Lower leg skin (tissue), 4 donors: ENCODE data around the gene CSPG4. TPM values are rescaled to one million over a fixed set of nuclear protein-coding genes. Genes with fewer than 3 reads are reported as not detected.

Source experiments
- DNase-seq, 2 donors: peaks; one replicate each; pipeline ENCODE4 v3.0.0-alpha.2; 2019; ENCODE audit warnings: low spot score in 2 of 2
- H3K4me3 ChIP-seq: fragments of 200-600 bp; sonication (generic); 2 replicates; pipeline ENCODE4 v1.5.1; 2017; ENCODE audit warnings: mild to moderate bottlenecking, low read depth; ENCODE audit not compliant: poor library complexity, severe bottlenecking
- CTCF ChIP-seq, 3 donors: fragments of 450-650 bp; IDR thresholded peaks; one replicate each; pipeline ENCODE4 v1.5.1; 2016; ENCODE audit warnings: antibody characterized with exemption in 3 of 3, mild to moderate bottlenecking in 3 of 3, moderate library complexity in 2 of 3
- POLR2A ChIP-seq, 2 donors: fragments of 450-650 bp; IDR thresholded peaks; one replicate each; pipeline ENCODE4 v1.6.1; 2016 to 2017; ENCODE audit warnings: antibody characterized with exemption in 2 of 2, mild to moderate bottlenecking in 1 of 2, moderate library complexity in 1 of 2
- WGBS, 2 donors: methylation state at CpG; one replicate each; pipeline ENCODE4 v1.1.5; 2018; 5-methylcytosine and 5-hydroxymethylcytosine counted together
- intact Hi-C: fragments of 100-400 bp; cut with DNase I; formaldehyde crosslinking; loops from one replicate; pipeline ENCODE4 v1.15.0; 2023; ENCODE audit warnings: low total_unique reads
- total RNA-seq, 4 donors: library from RNA; depleted of rRNA; stranded (reverse); fragments of >200 nt; gene quantifications; one replicate each; pipeline ENCODE4 v1.1.0, GENCODE V29; 2016

Gene CSPG4
- total RNA-seq, 4 donors from 2014 or later: 9.1 to 28.7 (median 10.5) TPM

- DNase-seq: no peak
- intact Hi-C loops: no loop called here
- TF ChIP-seq POLR2A (IDR thresholded peaks at IDR 0.05) (no peak), CTCF (IDR thresholded peaks at IDR 0.05) (no peak)
- 89 to 95% methylated on average over 25 to 30 of the region's 30 CpGs for WGBS, 2 donors
- H3K4me3 ChIP-seq: no peak overlapping the region
Observed at GRCh38 chr15:75676688-75677464, 35.8 kb downstream of the CSPG4 start.

DNA sequence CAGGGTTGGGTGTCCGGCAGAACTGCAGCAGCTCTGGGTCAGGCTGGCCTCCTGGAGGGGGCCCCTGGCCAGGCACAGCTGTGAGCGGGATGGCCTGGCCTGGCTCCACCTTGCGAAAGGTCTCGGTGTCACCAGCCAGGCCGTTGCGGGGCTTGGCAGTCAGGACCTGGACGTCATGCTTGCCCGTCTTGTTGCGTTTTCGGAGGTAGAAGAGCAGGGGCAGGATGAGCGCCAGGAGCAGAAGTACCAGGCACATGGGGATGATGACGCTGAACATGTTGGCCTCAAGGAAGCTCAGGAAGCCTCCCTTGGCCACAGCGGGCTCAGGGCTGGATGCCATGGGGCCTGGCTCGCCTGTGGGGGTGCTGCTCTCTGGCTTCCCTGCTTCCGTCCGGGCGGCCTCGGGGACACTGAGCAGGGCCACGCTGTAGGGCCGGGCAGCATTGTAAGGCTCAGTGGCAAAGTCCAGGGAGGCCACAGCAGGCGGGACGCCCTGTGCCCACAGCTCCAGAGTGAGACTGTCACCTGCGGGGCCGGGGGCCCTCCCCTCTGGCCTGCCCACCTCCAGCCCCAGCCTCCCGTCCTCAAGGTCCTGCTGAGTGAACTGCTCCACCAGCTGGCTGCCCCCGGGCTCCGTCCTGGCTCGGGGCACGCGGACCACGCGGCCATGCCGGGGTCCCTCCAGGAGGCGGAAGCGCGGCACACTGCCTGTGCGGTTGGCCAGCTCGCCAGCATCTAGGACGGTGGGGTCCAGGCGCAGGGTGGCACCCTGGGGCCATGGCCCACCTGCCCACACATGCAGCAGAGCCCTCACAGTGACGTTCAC is 36.9 kb downstream of the CSPG4 start:
- 80 to 85% methylated on average over 35 to 41 of the region's 41 CpGs for WGBS, 2 donors
- no peak for DNase-seq
- intact Hi-C loops: no loop called here

GRCh38 chr15:75674366-75674765 is 38.3 kb downstream of the CSPG4 start:
- intact Hi-C loops: no loop called here
- no peak for TF ChIP-seq POLR2A (IDR thresholded peaks at IDR 0.05)
- TF ChIP-seq CTCF (IDR thresholded peaks at IDR 0.05): no peak
- DNase-seq: no peak
- 81 to 83% methylated on average over 8 of the region's 8 CpGs for WGBS, 2 donors
- no peak overlapping the region for H3K4me3 ChIP-seq

More for the DNA sequence above, 36.9 kb downstream of the CSPG4 start:
- TF ChIP-seq CTCF (IDR thresholded peaks at IDR 0.05) (no peak), POLR2A (IDR thresholded peaks at IDR 0.05) (no peak)
- H3K4me3 ChIP-seq: no peak overlapping the region

GRCh38 chr15:75673426-75674235 is 39.0 kb downstream of the CSPG4 start:
- no peak overlapping the region for H3K4me3 ChIP-seq
- DNase-seq: peak in 1 of 2 donors; percentile 93
- intact Hi-C loops: no loop called here
- TF ChIP-seq CTCF (IDR thresholded peaks at IDR 0.05) (no peak), POLR2A (IDR thresholded peaks at IDR 0.05) (no peak)
- 70 to 73% methylated on average over 10 of the region's 10 CpGs for WGBS, 2 donors

DNA sequence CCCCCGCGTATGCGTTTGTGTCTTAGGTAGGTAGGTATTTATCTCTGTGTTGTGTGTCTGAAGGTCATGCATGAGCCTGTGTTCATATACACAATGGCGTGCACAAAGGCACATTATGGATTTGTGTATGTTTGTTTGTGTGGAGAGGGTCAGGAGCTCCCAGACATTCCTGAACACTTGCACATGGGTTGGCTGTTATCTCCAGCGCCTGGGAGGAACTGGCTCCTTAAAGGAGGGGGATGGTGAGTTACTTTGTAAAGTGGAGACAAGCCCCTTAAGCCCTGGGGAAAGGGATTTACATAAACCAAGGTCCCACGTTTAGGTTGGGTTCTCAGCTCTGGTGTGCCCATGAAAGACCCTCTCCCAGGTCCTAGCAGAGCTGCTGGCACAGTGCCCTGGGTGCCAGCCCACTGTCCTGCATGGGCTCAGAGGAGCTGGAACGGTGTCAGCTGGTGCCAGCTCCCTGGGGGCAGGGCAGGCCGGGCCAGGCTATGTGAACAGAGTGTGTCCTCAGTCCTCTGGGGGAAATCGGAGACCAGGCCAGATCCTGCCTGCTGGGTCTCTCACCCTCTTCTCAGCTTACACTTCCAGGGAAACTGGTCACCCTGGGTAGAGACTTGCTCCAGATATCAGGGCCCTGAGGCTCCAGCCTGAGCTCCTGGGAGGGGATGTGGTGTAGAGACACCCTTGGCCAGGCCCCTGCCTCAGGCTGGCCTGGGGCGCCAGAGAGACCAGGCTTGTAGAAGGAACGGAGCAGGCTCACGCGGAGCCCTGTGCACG is 39.8 kb downstream of the CSPG4 start:
- WGBS, 2 donors: 44% methylated on average over 12 to 13 of the region's 14 CpGs
- no peak for TF ChIP-seq CTCF (IDR thresholded peaks at IDR 0.05)
- no peak for TF ChIP-seq POLR2A (IDR thresholded peaks at IDR 0.05)
- intact Hi-C loops: no loop called here
- no peak overlapping the region for H3K4me3 ChIP-seq
- no peak for DNase-seq
